HUES48 (cell line): ENCODE results near the gene KCNH5.
"Not testable (repeated sequence)": the region's sequence is repeated elsewhere in the genome, so short reads cannot be mapped to it uniquely, and the experiment has no call there.

Experiments used
- H3K27ac ChIP-seq: one replicate; pipeline ENCODE4 v1.7.0; 2013; ENCODE audit warnings: low read depth, low read length, inconsistent platforms
- H3K27me3 ChIP-seq: 2 replicates; pipeline ENCODE4 v1.6.1; 2013; ENCODE audit warnings: mild to moderate bottlenecking, low read length; ENCODE audit not compliant: control insufficient read depth, insufficient read depth
- H3K36me3 ChIP-seq: 2 replicates; pipeline ENCODE4 v1.6.1; 2013; ENCODE audit warnings: low read length; ENCODE audit not compliant: control insufficient read depth, insufficient read depth
- H3K4me1 ChIP-seq: 2 replicates; pipeline ENCODE4 v1.6.1; 2013; ENCODE audit warnings: mild to moderate bottlenecking, low read length; ENCODE audit not compliant: control insufficient read depth, insufficient read depth
- H3K4me3 ChIP-seq: 2 replicates; pipeline ENCODE4 v1.5.1; 2013; ENCODE audit warnings: mild to moderate bottlenecking, low read depth, low read length
- H3K9ac ChIP-seq: 2 replicates; pipeline ENCODE4 v1.6.1; 2013; ENCODE audit warnings: mild to moderate bottlenecking, low read depth, low read length, moderate library complexity
- H3K9me3 ChIP-seq: 2 replicates; pipeline ENCODE4 v1.6.1; 2013; ENCODE audit warnings: low read length; ENCODE audit not compliant: control insufficient read depth, insufficient read depth

The KCNH5 gene

GRCh38 chr14:62746881-62747280, 298.4 kb downstream of the KCNH5 start:
- not testable (repeated sequence) for H3K36me3 ChIP-seq, H3K27ac ChIP-seq, H3K9me3 ChIP-seq, H3K27me3 ChIP-seq, H3K9ac ChIP-seq, H3K4me3 ChIP-seq
- H3K4me1 ChIP-seq = peaks cover 20% of the 10 kb centered on the region

DNA sequence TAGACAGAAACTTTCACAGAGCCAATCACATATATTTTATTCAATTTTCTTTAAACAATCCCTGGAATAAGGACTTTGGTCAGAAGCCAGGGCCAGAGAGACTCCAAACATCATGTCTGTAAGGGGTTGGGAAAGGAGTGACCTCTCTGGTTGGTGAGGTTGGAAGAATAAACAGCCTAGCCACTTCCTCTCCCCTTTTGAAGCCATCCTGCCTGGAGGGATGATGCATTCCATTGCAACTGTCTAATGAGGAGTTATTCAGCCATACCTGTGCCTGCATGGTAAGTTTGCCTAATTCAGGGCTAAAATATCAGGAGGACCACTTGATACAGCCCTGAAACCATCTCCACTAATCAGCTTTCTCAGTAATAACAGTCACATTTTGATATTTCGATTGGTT, 299.8 kb downstream of the KCNH5 start:
- no peaks in the 10 kb centered on the region for H3K9me3 ChIP-seq
- H3K27ac ChIP-seq = no peak overlapping the region
- H3K4me1 ChIP-seq = peaks cover 20% of the 10 kb centered on the region
- H3K9ac ChIP-seq = no peak overlapping the region
- H3K27me3 ChIP-seq = no peaks in the 10 kb centered on the region
- H3K36me3 ChIP-seq = no peaks in the 10 kb centered on the region
- no peak overlapping the region for H3K4me3 ChIP-seq

DNA sequence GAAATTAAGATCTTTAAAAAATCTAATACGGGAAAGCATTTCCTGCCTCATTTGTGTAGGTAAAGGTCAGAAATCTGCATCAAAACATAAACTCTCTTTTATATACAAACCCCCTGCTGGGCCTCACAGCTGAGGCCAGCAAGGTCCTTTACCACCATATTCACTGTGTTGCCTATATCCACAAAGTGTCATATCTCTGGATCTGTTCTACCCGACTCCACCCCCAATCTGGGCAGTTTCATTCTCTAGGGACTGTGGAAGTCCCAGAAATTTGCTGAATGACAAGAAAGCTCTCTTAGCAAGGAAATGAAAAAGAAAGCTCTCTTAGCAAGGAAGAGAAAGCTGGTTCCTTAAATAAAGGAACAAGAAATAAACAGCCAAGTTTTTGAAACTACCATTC, 301.7 kb downstream of the KCNH5 start:
- peaks cover 20% of the 10 kb centered on the region for H3K4me1 ChIP-seq
- H3K4me3 ChIP-seq = no peak overlapping the region
- H3K27ac ChIP-seq = no peak overlapping the region
- no peak overlapping the region for H3K9ac ChIP-seq
- H3K36me3 ChIP-seq = no peaks in the 10 kb centered on the region
- no peaks in the 10 kb centered on the region for H3K27me3 ChIP-seq
- no peaks in the 10 kb centered on the region for H3K9me3 ChIP-seq

DNA sequence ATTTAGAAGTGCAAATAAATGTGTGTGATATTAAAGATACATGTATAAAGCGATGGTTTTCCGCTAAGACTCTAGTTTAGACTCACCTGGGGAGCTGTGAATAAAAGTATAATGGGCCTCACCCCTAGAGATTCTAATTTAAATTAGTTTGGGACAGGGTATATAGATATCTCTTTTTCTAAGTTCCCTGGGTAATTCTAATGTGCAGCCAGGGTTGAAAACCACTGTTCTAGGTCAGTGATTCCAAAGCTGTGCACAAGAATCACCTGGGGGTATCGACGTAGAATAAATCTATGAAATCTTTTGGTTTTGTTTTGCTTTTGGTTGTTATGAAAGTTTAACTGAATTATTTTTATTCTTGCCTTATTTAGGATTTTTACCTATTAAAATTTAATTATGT, 302.1 kb downstream of the KCNH5 start:
- Histone ChIP-seq H3K27me3 (no peaks in the 10 kb centered on the region), H3K4me3 (no peak overlapping the region), H3K36me3 (no peaks in the 10 kb centered on the region)

GRCh38 chr14:62739647-62740046, 305.6 kb downstream of the KCNH5 start:
- H3K9me3 ChIP-seq = peaks cover 12% of the 10 kb centered on the region; the same call in 1 of the 2 replicates
- H3K27me3 ChIP-seq = no peaks in the 10 kb centered on the region
- H3K4me3 ChIP-seq = no peak overlapping the region
- H3K4me1 ChIP-seq = peaks cover 20% of the 10 kb centered on the region
- H3K36me3 ChIP-seq = no peaks in the 10 kb centered on the region
- no peak overlapping the region for H3K9ac ChIP-seq
- H3K27ac ChIP-seq = no peak overlapping the region

More for the DNA sequence above, 302.1 kb downstream of the KCNH5 start:
- Histone ChIP-seq H3K9ac (no peak overlapping the region), H3K27ac (no peak overlapping the region), H3K9me3 (no peaks in the 10 kb centered on the region), H3K4me1 (peaks cover 20% of the 10 kb centered on the region)

DNA sequence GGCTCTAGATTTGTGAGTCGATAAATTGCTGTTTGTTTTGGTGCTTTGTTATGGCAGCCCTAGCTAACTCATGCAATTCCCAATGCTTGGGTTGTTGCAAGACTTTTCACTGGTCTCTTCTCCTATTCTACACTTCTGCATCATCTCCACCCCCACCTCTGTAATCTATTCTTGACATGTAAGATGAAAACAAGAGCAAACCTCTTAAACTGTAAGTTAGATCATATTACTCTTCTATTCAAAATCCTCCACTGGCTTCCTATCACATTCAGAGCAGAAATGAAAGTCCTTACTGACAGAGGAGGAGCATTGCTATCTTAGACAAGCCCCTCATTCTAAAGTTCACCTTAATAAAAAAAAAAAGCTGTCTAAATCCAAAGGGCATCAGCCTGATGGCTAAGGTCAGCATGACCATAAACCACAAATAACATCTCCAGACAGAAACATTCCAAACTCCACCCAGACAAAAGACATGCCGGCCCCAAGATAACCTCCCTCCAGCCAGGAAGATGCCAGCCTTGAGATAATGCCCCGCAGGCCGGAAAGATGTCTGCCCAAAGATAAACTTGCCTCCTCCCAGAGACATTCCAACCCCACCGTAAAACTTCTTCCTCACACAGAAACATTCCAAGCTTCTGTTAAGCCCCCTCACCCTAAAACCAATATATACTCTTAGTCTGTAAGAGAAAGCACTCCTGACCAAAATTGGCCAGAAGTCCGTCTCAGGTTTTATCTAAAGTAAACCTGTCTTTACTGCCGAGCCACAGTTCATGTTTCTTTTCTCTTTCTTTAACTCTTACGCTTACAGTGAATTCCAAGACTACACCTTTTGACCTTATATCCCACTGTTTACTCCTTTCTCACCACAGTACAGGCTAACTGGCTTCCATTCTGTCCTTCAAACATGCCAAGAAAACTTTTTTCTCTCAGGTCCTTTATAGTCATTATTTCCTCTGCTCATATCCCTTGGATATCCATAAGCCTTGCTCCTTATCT, 308.9 kb downstream of the KCNH5 start:
- Histone ChIP-seq H3K27me3 (no peaks in the 10 kb centered on the region), H3K9me3 (peaks cover 12% of the 10 kb centered on the region; the same call in 1 of the 2 replicates), H3K9ac (no peak overlapping the region), H3K4me3 (no peak overlapping the region), H3K4me1 (no peaks in the 10 kb centered on the region), H3K36me3 (no peaks in the 10 kb centered on the region), H3K27ac (no peak overlapping the region)

- Histone ChIP-seq H3K27me3 (no peaks in the 10 kb centered on the region), H3K9me3 (peaks cover 12% of the 10 kb centered on the region; the same call in 1 of the 2 replicates), H3K4me3 (no peak overlapping the region), H3K4me1 (no peaks in the 10 kb centered on the region), H3K36me3 (no peaks in the 10 kb centered on the region), H3K9ac (no peak overlapping the region), H3K27ac (no peak overlapping the region)
Observed at GRCh38 chr14:62734831-62735230, 310.4 kb downstream of the KCNH5 start.

DNA sequence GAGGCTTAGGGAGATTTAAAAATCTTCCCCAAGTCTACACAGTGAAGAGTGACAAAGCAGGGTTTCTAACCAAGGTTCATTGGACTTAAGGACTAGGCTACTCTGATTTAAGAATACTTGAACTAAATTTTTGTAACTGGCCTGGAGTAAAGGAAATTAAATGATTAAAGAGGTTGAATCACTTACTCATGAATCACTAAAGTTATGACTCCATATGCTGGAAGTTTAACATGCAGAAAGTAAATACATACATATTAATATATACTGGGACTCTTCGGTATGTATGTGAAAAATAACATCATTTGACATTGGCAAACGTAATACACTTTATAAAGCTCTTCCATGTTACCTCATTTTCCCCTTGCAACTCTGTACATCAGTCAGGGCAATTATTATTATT, 322.9 kb downstream of the KCNH5 start:
- Histone ChIP-seq H3K36me3 (no peaks in the 10 kb centered on the region), H3K4me3 (no peak overlapping the region), H3K4me1 (no peaks in the 10 kb centered on the region), H3K27me3 (no peaks in the 10 kb centered on the region), H3K27ac (no peak overlapping the region), H3K9ac (no peak overlapping the region), H3K9me3 (no peaks in the 10 kb centered on the region)

- H3K27ac ChIP-seq = no peak overlapping the region
- no peaks in the 10 kb centered on the region for H3K9me3 ChIP-seq
- H3K4me1 ChIP-seq = no peaks in the 10 kb centered on the region
- no peaks in the 10 kb centered on the region for H3K27me3 ChIP-seq
- no peaks in the 10 kb centered on the region for H3K36me3 ChIP-seq
- no peak overlapping the region for H3K4me3 ChIP-seq
- no peak overlapping the region for H3K9ac ChIP-seq
Observed at GRCh38 chr14:62718629-62719028, 326.6 kb downstream of the KCNH5 start.

- H3K9me3 ChIP-seq = no peaks in the 10 kb centered on the region
- H3K4me1 ChIP-seq = peaks cover 9% of the 10 kb centered on the region; the same call in 1 of the 2 replicates
- H3K4me3 ChIP-seq = no peak overlapping the region
- H3K9ac ChIP-seq = no peak overlapping the region
- H3K36me3 ChIP-seq = no peaks in the 10 kb centered on the region
- no peaks in the 10 kb centered on the region for H3K27me3 ChIP-seq
- H3K27ac ChIP-seq = no peak overlapping the region
Observed at GRCh38 chr14:62711351-62712023, 333.8 kb downstream of the KCNH5 start.

DNA sequence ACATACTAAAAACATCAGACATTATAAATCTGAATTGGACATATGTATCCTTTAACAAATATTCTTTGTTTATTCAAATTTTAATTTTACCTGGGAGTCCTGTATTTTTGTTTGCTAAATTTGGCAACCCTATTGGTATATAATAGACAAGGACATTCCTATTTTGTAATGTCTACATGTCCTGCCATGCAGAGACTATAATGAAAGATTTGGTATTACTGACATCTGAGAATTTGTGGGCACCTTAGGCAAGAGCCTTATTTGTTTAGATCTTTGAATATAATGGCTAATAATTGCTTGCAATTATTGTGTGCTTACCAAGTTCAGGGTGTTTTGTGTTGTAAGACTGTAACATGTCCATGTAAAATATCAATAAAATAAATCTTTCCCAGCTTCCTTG, 334.4 kb downstream of the KCNH5 start:
- H3K27me3 ChIP-seq = no peaks in the 10 kb centered on the region

More for the DNA sequence above, 334.4 kb downstream of the KCNH5 start:
- Histone ChIP-seq H3K4me1 (peaks cover 9% of the 10 kb centered on the region; the same call in 1 of the 2 replicates), H3K36me3 (no peaks in the 10 kb centered on the region), H3K9me3 (no peaks in the 10 kb centered on the region), H3K4me3 (no peak overlapping the region), H3K9ac (no peak overlapping the region), H3K27ac (no peak overlapping the region)
